ENCODE measurements around the gene VMP1.

GRCh38 chr17:59870482-59870881 is 163.0 kb downstream of the VMP1 start:
- no peak for TF ChIP-seq POLR2A (IDR thresholded peaks at IDR 0.05)
- TF ChIP-seq CTCF (IDR thresholded peaks at IDR 0.05), result no peak
